Activated CD8-positive, alpha-beta T cell treated with anti-CD3 and anti-CD28 coated beads for 36 hours (primary cell): ENCODE data around the gene CERS4. TPM values are rescaled to one million over a fixed set of nuclear protein-coding genes. Genes with fewer than 3 reads are reported as not detected.
"Not testable (repeated sequence)": the region's sequence is repeated elsewhere in the genome, so short reads cannot be mapped to it uniquely, and the experiment has no call there.

Source experiments
- ATAC-seq: fragments of 200-7000 bp; cut with Tn5 transposase; one replicate; pipeline ENCODE4 v1.10.0; 2021; ENCODE audit warnings: mild to moderate bottlenecking, moderate library complexity
- CTCF ChIA-PET: fragments of 350-600 bp; sonication (Branson Sonifier 250); formaldehyde crosslinking; loops from one replicate; lab custom pipeline; 2021; ENCODE audit warnings: antibody characterized with exemption; lab: Charles Lee
- POLR2A ChIA-PET: fragments of 350-600 bp; sonication (Branson Sonifier 250); formaldehyde crosslinking; loops from one replicate; lab custom pipeline; 2021; ENCODE audit warnings: antibody characterized with exemption; lab: Charles Lee
- DNase-seq: peaks from one replicate; pipeline ENCODE4 v3.0.0-alpha.2; 2020
- H3K27ac Mint-ChIP-seq: one replicate; pipeline ENCODE4 v1.8.0; 2021; ENCODE audit warnings: mild to moderate bottlenecking, mixed read lengths
- H3K27me3 Mint-ChIP-seq: one replicate; pipeline ENCODE4 v1.8.0; 2021; ENCODE audit warnings: mixed read lengths
- H3K36me3 Mint-ChIP-seq: one replicate; pipeline ENCODE4 v1.8.0; 2021; ENCODE audit warnings: low read depth, mixed read lengths
- H3K4me1 Mint-ChIP-seq: one replicate; pipeline ENCODE4 v1.8.0; 2021; ENCODE audit warnings: low read depth, mixed read lengths
- H3K4me3 Mint-ChIP-seq: one replicate; pipeline ENCODE4 v1.8.0; 2021; ENCODE audit warnings: mild to moderate bottlenecking, moderate library complexity, mixed read lengths
- H3K9me3 Mint-ChIP-seq: one replicate; pipeline ENCODE4 v1.8.0; 2021; ENCODE audit warnings: mixed read lengths
- intact Hi-C: fragments of 100-400 bp; cut with micrococcal nuclease; formaldehyde crosslinking; loops from one replicate; pipeline ENCODE4 v1.10.0; 2022
- total RNA-seq, 2 experiments: library from RNA; stranded (reverse); gene quantifications; one replicate each; pipeline ENCODE4 v1.2.3, GENCODE V29; 2021
- TF ChIP-seq, protein P1 (sequence below): fragments of 200-600 bp; IDR thresholded peaks from one replicate; pipeline ENCODE4 v1.8.0; 2022; ENCODE audit warnings: antibody characterized with exemption, mild to moderate bottlenecking

The CERS4 gene
- total RNA-seq, 2 experiments from 2014 or later: 15.5 to 19.7 TPM

DNA sequence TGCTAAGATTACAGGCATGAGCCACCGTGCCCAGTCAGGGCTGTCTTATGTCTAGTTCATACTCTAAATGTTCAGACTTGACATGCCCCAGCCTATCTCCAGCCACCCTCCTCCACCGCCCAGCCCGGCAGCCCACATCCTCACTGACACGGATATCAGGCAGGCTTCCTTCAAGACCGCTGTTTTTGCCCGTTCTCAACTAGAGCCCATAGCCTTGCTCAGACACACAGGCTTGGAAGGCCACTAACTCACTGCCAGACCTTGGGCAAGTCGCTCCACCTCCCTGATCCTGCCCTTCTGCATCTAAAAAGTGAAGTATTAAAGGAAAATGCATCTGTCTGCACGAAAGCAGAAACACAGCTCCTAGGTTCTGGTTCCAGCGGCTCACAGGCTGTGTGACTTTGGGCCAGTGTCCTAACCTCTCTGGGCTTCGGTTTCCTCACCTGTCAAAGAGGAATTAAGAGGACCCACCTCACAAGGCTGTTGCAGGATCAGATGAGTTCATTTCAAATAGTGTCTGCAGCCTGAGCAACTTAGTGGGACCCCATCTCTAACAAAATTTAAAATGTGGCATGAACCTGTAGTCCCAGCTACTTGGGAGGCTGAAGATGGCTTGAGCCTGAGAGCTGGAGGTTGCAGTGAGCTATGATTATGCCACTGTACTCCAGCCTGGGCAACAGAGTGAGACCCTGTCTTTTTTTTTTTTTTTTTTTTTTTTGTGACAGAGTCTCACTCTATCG, 14.5 kb upstream of the CERS4 start:
- peak overlapping the region; percentile 50 for H3K4me3 Mint-ChIP-seq
- H3K36me3 Mint-ChIP-seq: no peaks in the 10 kb centered on the region
- H3K9me3 Mint-ChIP-seq: no peaks in the 10 kb centered on the region
- peaks cover 35% of the 10 kb centered on the region for H3K4me1 Mint-ChIP-seq
- H3K27ac Mint-ChIP-seq: peak overlapping the region; percentile 93
- intact Hi-C loops: no loop called here
- ChIA-PET POLR2A (interaction anchor here (1.2 to 1.6 kb wide), 3 partner anchors 10 to 19 kb away, joined by 3 to 4 read pairs (median 4); no protein-coding TSS in a partner anchor), CTCF (interaction anchor here (1.1 to 1.2 kb wide), 3 partner anchors 10 to 59 kb away, joined by 3 to 6 read pairs (median 3); no protein-coding TSS in a partner anchor)
- ATAC-seq: peak; percentile 55
- DNase-seq: peak; percentile 74
- TF ChIP-seq, protein P1, sequence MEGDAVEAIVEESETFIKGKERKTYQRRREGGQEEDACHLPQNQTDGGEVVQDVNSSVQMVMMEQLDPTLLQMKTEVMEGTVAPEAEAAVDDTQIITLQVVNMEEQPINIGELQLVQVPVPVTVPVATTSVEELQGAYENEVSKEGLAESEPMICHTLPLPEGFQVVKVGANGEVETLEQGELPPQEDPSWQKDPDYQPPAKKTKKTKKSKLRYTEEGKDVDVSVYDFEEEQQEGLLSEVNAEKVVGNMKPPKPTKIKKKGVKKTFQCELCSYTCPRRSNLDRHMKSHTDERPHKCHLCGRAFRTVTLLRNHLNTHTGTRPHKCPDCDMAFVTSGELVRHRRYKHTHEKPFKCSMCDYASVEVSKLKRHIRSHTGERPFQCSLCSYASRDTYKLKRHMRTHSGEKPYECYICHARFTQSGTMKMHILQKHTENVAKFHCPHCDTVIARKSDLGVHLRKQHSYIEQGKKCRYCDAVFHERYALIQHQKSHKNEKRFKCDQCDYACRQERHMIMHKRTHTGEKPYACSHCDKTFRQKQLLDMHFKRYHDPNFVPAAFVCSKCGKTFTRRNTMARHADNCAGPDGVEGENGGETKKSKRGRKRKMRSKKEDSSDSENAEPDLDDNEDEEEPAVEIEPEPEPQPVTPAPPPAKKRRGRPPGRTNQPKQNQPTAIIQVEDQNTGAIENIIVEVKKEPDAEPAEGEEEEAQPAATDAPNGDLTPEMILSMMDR: no peak
- no peaks in the 10 kb centered on the region for H3K27me3 Mint-ChIP-seq

DNA sequence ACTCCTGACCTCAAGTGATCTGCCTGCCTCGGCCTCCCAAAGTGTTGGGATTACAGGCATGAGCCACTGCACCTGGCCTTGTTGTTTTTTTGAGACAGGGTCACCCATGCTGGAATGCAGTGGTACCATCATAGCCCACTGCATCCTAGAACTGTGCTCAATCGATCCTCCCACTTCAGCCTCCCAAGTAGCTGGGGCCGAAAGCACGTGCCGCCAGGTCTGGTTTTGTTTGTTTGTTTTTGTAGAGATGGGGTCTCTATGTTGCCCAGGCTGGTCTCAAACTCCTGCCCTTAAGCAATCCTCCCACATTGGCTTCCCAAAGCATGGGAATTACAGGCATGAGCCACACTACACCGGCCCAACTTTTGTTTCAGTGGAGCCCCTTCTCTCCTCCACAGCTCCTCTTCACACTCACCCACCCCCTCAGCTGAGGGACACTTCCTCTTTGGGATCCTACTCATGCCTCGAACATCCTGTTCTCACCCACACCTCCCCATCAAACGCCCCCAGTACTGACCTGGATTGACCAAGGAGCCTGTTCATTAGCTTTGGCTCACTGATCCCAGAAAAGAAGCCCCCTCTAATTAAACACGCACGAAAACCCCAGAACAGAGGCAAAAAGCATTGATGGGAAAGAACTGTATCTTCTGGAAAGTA, 12.8 kb upstream of the CERS4 start:
- Mint-ChIP-seq H3K27me3 (no peaks in the 10 kb centered on the region), H3K4me1 (peaks cover 35% of the 10 kb centered on the region), H3K9me3 (no peaks in the 10 kb centered on the region), H3K27ac (peak overlapping the region; percentile 35), H3K36me3 (no peaks in the 10 kb centered on the region), H3K4me3 (no peak overlapping the region)
- intact Hi-C loops: no loop called here
- POLR2A ChIA-PET: no interaction called here
- CTCF ChIA-PET: no interaction called here
- TF ChIP-seq, protein P1: no peak
- no peak for DNase-seq
- no peak for ATAC-seq

DNA sequence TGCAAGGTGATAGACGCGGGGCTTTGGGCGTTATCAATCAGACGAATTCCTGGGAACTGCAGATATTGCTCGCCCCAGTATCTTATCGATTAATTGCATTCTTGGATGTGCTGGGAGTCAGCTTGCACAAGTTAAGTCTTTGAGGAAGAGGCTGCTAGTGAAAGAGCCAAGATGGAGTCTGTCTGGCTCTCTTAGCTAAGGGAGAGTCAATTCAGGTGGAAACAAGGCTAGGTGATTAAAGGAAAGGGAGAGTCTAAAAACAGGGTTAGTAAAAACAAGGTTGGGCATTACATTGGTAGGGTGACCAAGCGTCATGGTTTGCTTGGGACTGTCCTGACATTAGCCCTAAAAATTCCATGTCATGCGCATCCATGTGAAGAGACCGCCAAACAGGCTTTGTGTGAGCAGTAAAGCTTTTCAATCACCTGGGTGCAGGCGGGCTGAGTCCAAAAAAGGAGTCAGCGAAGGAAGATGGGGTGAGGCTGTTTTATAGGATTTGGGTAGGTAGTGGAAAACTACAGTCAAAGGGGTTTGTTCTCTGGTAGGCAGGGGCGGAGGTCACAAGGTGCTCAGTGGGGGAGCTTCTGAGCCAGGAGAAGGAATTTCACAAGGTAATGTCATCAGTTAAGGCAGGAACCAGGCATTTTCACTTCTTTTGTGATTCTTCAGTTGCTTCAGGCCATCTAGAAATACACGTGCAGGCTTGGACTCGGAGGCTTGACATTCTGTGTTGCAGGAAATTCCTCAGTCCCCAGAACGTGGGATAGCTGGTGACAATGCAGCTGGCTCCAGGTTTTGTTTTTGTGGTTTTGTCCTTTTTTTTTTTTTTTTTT, 5.7 kb upstream of the CERS4 start:
- CTCF ChIA-PET, H3K36me3 Mint-ChIP-seq, H3K9me3 Mint-ChIP-seq, intact Hi-C loops, H3K4me1 Mint-ChIP-seq, H3K4me3 Mint-ChIP-seq, H3K27me3 Mint-ChIP-seq, DNase-seq, ATAC-seq, H3K27ac Mint-ChIP-seq, POLR2A ChIA-PET: not testable (repeated sequence)

DNA sequence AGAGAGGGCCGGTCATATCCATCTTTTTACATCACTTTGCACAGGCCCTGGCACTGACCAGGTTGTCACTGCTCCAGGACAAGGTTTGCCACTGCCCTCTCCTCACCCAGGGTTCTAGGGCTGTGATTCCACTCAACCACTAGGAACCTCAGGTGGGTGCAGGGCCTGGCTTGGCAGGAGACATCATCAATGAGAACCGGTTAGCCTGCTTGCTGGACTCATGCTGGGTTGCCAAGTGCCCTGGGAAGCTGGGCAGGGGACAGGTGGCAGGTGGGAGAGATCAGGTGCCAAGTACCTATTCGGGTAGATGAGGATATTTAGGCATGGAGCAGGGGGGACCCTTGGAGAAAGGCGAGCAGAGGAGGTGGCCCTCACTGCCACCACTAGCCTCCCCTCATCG, 4.2 kb upstream of the CERS4 start:
- POLR2A ChIA-PET: no interaction called here
- Mint-ChIP-seq H3K36me3 (no peaks in the 10 kb centered on the region), H3K27ac (no peak overlapping the region), H3K4me3 (no peak overlapping the region), H3K4me1 (peaks cover 13% of the 10 kb centered on the region), H3K9me3 (no peaks in the 10 kb centered on the region), H3K27me3 (no peaks in the 10 kb centered on the region)
- DNase-seq (no peak), ATAC-seq (no peak)
- intact Hi-C loops: no loop called here
- TF ChIP-seq, protein P1: no peak
- CTCF ChIA-PET: no interaction called here
